HepG2 (cell line): ENCODE results near the gene MRFAP1L1. TPM values are rescaled to one million over a fixed set of nuclear protein-coding genes. Genes with fewer than 3 reads are reported as not detected.

ENCODE experiments used
- CCDC6 ChIP-seq: sonication (generic); formaldehyde crosslinking; IDR thresholded peaks from 2 replicates; pipeline ENCODE4 v1.8.1; 2022; ENCODE audit warnings: mild to moderate bottlenecking, missing genetic modification reagents, moderate library complexity
- ISL2 ChIP-seq: sonication (generic); formaldehyde crosslinking; IDR thresholded peaks from 2 replicates; pipeline ENCODE4 v1.5.0; 2020; ENCODE audit warnings: missing genetic modification reagents
- KDM3A ChIP-seq: IDR thresholded peaks from 2 replicates; pipeline ENCODE4 v1.6.1; 2018; ENCODE audit warnings: low read depth, missing compliant biosample characterization
- MEIS1 ChIP-seq: sonication (generic); formaldehyde crosslinking; IDR thresholded peaks from 2 replicates; pipeline ENCODE4 v1.9.0; 2021; ENCODE audit warnings: mild to moderate bottlenecking, missing genetic modification reagents, moderate library complexity, borderline replicate concordance
- NFYB ChIP-seq: sonication (generic); formaldehyde crosslinking; IDR thresholded peaks from 2 replicates; pipeline ENCODE4 v1.4.0; 2020; ENCODE audit warnings: missing genetic modification reagents
- NR2C2 ChIP-seq: sonication (generic); formaldehyde crosslinking; IDR thresholded peaks from 2 replicates; pipeline ENCODE4 v1.4.0; 2020; ENCODE audit warnings: missing genetic modification reagents, mild to moderate bottlenecking, moderate library complexity, borderline replicate concordance
- ZFP1 ChIP-seq: IDR thresholded peaks from 2 replicates; pipeline ENCODE4 v1.6.1; 2016
- ZFYVE20 ChIP-seq: sonication (generic); formaldehyde crosslinking; IDR thresholded peaks from 2 replicates; pipeline ENCODE4 v1.8.0; 2023; ENCODE audit warnings: low read depth, mild to moderate bottlenecking, moderate library complexity, missing genetic modification reagents, borderline replicate concordance
- ZMYM3 ChIP-seq: sonication (generic); formaldehyde crosslinking; IDR thresholded peaks from 2 replicates; pipeline ENCODE4 v1.5.1; 2020; ENCODE audit warnings: mild to moderate bottlenecking, missing genetic modification reagents
- ZNF10 ChIP-seq: sonication (generic); formaldehyde crosslinking; IDR thresholded peaks from 2 replicates; pipeline ENCODE4 v1.4.0; 2020; ENCODE audit warnings: mild to moderate bottlenecking, low read depth, missing genetic modification reagents, borderline replicate concordance
- ZNF296 ChIP-seq: sonication (generic); formaldehyde crosslinking; conservative IDR thresholded peaks from 2 replicates; pipeline ENCODE4 v1.5.0; 2020; ENCODE audit warnings: mild to moderate bottlenecking, missing genetic modification reagents
- ZNF660 ChIP-seq: sonication (generic); formaldehyde crosslinking; IDR thresholded peaks from 2 replicates; pipeline ENCODE4 v1.5.1; 2020; ENCODE audit warnings: mild to moderate bottlenecking, low read depth, missing genetic modification reagents, borderline replicate concordance
- polyA plus RNA-seq, 8 experiments: library from polyadenylated mRNA; depleted of rRNA in 3 of 8; stranded (reverse) in 7 of 8; unstranded in 1 of 8; fragments of >200 nt; fragmentation: Illumina TruSeq in 4 of 8; extraction: Trizol in 4 of 8; gene quantifications; 2 replicates each; pipeline versions ENCODE4 v1.2.1 to v1.2.3, GENCODE V29; 2011 to 2016; ENCODE audit warnings: low read depth in 4 of 8, missing spikeins in 1 of 8, mixed read lengths in 1 of 8; ENCODE audit not compliant: insufficient read depth in 1 of 8
- total RNA-seq, 5 experiments: library from RNA; depleted of rRNA; stranded (reverse); fragments of >200 nt; fragmentation: Illumina TruSeq; extraction: Trizol; gene quantifications; 2 replicates each; pipeline ENCODE4 v1.2.3, GENCODE V29; 2016; ENCODE audit warnings: low read depth in 1 of 5
- TF ChIP-seq, protein P1 (sequence below): sonication (generic); formaldehyde crosslinking; IDR thresholded peaks from 2 replicates; pipeline ENCODE4 v1.5.0; 2020; ENCODE audit warnings: mild to moderate bottlenecking, missing genetic modification reagents, borderline replicate concordance
- TF ChIP-seq, protein P2 (sequence below): sonication (generic); formaldehyde crosslinking; conservative IDR thresholded peaks from 2 replicates; pipeline ENCODE4 v1.4.0; 2020; ENCODE audit warnings: missing genetic modification reagents
- TF ChIP-seq, protein P3 (sequence below): sonication (generic); formaldehyde crosslinking; IDR thresholded peaks from 2 replicates; pipeline ENCODE4 v1.4.0; 2020; ENCODE audit warnings: mild to moderate bottlenecking, missing genetic modification reagents
- TF ChIP-seq, protein P4 (sequence below): sonication (generic); formaldehyde crosslinking; IDR thresholded peaks from 2 replicates; pipeline ENCODE4 v1.4.0; 2020; ENCODE audit warnings: missing genetic modification reagents

The MRFAP1L1 gene
- total and polyA plus RNA-seq, 2 of the 13 experiments (the other 11 are each of a cell fraction or from before 2014, with no cell fraction given): 44.8 to 76.6 TPM

DNA sequence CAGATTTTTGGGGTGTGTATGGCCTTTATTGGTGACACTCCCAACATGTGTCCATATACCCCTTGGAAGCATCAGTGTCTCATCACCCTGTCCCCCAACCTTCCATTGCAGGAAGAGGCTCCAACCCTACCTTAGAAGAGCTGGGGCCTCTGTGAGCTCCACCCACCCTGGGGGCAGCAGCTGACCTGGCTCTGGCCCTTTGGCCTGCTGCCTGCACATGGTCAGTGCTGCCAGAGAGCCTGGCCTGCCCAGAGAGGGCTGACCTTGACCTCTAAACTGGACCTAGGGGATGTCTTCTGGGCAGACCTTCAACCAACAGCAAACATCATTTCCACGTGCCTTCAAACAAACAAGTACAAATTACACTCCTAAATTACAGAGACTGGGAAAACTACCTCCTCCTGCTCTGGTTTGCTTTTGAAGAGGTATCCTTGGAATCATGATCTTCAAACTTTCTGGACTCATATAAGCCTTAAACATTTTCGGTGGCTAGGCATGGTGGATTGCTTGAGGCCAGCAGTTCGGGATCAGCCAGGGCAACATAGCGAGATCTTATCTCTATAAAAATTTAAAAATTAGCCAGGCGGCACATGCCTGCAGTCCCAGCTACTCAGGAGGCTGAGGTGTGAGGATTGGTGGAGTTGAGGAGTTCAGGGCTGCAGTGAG is 45.6 kb upstream of the MRFAP1L1 start (continued):
- TF ChIP-seq ZNF10 (CRISPR knock-in tag) (no peak), MEIS1 (CRISPR knock-in tag) (0 out of 2 replicates have a peak, but pooled peaks have one; percentile 66), NR2C2 (peak; percentile 92), ZNF296 (CRISPR knock-in tag) (peak; percentile 99), ZNF660 (CRISPR knock-in tag) (no peak), ZFYVE20 (CRISPR knock-in tag) (no peak), ISL2 (CRISPR knock-in tag) (peak; percentile 79), ZFP1 (CRISPR knock-in tag) (peak; percentile 82; the same call in 1 of the 2 replicates), KDM3A (CRISPR knock-in tag) (peak; percentile 76), CCDC6 (peak; percentile 68; the same call in 1 of the 2 replicates), NFYB (CRISPR knock-in tag) (0 out of 2 replicates have a peak, but pooled peaks have one; percentile 15), ZMYM3 (CRISPR knock-in tag) (peak; percentile 96)
- TF ChIP-seq, protein P1, sequence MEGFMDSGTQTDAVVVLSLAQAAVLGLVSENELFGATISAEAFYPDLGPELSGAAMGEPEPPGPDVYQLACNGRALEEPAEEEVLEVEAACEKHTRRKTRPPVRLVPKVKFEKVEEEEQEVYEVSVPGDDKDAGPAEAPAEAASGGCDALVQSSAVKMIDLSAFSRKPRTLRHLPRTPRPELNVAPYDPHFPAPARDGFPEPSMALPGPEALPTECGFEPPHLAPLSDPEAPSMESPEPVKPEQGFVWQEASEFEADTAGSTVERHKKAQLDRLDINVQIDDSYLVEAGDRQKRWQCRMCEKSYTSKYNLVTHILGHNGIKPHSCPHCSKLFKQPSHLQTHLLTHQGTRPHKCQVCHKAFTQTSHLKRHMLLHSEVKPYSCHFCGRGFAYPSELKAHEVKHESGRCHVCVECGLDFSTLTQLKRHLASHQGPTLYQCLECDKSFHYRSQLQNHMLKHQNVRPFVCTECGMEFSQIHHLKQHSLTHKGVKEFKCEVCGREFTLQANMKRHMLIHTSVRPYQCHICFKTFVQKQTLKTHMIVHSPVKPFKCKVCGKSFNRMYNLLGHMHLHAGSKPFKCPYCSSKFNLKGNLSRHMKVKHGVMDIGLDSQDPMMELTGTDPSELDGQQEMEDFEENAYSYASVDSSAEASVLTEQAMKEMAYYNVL (CRISPR knock-in tag): peak; percentile 44; the same call in 1 of the 2 replicates
- TF ChIP-seq, protein P2, sequence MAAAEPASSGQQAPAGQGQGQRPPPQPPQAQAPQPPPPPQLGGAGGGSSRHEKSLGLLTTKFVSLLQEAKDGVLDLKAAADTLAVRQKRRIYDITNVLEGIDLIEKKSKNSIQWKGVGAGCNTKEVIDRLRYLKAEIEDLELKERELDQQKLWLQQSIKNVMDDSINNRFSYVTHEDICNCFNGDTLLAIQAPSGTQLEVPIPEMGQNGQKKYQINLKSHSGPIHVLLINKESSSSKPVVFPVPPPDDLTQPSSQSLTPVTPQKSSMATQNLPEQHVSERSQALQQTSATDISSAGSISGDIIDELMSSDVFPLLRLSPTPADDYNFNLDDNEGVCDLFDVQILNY (CRISPR knock-in tag): no peak
- TF ChIP-seq, protein P3, sequence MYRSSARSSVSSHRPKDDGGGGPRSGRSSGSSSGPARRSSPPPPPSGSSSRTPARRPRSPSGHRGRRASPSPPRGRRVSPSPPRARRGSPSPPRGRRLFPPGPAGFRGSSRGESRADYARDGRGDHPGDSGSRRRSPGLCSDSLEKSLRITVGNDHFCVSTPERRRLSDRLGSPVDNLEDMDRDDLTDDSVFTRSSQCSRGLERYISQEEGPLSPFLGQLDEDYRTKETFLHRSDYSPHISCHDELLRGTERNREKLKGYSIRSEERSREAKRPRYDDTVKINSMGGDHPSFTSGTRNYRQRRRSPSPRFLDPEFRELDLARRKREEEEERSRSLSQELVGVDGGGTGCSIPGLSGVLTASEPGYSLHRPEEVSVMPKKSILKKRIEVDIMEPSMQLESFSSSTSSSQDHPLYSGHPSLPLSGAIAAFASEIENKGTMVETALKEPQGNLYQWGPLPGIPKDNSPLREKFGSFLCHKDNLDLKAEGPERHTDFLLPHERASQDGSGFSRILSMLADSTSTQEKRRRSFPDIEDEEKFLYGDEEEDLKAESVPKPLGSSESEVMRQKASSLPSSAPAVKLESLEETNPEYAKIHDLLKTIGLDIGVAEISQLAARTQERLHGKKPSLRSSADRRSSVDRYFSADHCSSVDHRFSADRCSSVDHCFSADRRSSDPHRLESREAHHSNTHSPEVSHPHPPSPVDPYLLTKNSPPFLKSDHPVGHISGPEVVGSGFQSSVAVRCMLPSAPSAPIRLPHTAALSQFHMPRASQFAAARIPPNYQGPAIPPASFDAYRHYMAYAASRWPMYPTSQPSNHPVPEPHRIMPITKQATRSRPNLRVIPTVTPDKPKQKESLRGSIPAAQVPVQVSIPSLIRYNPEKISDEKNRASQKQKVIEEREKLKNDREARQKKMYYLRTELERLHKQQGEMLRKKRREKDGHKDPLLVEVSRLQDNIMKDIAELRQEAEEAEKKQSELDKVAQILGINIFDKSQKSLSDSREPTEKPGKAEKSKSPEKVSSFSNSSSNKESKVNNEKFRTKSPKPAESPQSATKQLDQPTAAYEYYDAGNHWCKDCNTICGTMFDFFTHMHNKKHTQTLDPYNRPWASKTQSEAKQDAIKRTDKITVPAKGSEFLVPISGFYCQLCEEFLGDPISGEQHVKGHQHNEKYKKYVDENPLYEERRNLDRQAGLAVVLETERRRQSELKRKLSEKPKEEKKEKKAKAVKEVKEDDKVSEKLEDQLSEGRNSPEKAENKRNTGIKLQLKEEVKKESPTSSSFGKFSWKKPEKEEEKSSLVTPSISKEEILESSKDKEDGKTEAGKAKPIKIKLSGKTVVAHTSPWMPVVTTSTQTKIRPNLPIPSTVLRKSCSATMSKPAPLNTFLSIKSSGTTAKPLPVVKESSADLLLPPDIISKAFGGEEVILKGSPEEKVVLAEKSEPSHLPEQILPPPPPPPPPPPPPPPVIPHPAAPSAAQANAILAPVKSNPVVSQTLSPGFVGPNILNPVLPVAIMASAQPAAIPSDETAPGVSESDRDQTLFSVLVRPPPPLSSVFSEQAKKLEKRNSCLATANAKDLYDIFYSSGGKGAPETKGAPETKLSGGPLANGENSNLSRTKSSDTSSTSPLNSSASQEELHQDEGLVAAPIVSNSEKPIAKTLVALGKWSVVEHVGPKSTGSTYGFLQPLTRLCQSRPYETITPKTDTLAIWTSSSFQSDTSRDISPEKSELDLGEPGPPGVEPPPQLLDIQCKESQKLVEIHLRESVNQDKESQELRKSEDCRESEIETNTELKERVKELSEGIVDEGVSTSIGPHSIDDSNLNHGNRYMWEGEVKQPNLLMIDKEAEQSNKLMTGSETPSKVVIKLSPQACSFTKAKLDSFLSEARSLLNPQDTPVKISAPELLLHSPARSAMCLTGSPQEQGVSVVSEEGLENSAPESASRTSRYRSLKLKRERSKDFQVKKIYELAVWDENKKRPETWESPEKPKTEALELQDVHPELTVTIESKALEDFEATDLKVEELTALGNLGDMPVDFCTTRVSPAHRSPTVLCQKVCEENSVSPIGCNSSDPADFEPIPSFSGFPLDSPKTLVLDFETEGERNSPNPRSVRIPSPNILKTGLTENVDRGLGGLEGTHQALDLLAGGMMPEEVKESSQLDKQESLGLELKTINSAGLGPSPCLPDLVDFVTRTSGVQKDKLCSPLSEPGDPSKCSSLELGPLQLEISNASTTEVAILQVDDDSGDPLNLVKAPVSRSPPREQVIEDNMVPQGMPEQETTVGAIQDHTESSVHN (CRISPR knock-in tag): 0 out of 2 replicates have a peak, but pooled peaks have one; percentile 33
- TF ChIP-seq, protein P4, sequence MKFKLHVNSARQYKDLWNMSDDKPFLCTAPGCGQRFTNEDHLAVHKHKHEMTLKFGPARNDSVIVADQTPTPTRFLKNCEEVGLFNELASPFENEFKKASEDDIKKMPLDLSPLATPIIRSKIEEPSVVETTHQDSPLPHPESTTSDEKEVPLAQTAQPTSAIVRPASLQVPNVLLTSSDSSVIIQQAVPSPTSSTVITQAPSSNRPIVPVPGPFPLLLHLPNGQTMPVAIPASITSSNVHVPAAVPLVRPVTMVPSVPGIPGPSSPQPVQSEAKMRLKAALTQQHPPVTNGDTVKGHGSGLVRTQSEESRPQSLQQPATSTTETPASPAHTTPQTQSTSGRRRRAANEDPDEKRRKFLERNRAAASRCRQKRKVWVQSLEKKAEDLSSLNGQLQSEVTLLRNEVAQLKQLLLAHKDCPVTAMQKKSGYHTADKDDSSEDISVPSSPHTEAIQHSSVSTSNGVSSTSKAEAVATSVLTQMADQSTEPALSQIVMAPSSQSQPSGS (CRISPR knock-in tag): peak; percentile 84; the same call in 1 of the 2 replicates
